NK-92 (cell line): Measurements from ENCODE around the gene RBCK1.
"Not testable (repeated sequence)": the region's sequence is repeated elsewhere in the genome, so short reads cannot be mapped to it uniquely, and the experiment has no call there.

Experiments used
- DNase-seq: peaks from one replicate; lab custom pipeline; 2025; ENCODE audit not compliant: unreplicated experiment; lab: John Stamatoyannopoulos, UW

The RBCK1 gene

GRCh38 chr20:375265-375889, 32.7 kb upstream of the RBCK1 start:
- DNase-seq, result no peak

GRCh38 chr20:376089-376488, 32.0 kb upstream of the RBCK1 start:
- DNase-seq, result no peak

GRCh38 chr20:376750-377149, 31.3 kb upstream of the RBCK1 start:
- no peak for DNase-seq

- not testable (repeated sequence) for DNase-seq
Observed at GRCh38 chr20:377578-377977, 30.5 kb upstream of the RBCK1 start.

- no peak for DNase-seq
Observed at GRCh38 chr20:378961-379336, 29.1 kb upstream of the RBCK1 start.

GRCh38 chr20:380763-381580, 27.1 kb upstream of the RBCK1 start:
- no peak for DNase-seq

- no peak for DNase-seq
Observed at GRCh38 chr20:381581-382290, 26.4 kb upstream of the RBCK1 start.

- no peak for DNase-seq
Observed at GRCh38 chr20:382291-383115, 25.6 kb upstream of the RBCK1 start.

- DNase-seq, result no peak
Observed at GRCh38 chr20:383889-384288, 24.2 kb upstream of the RBCK1 start.

GRCh38 chr20:384723-385122, 23.4 kb upstream of the RBCK1 start:
- no peak for DNase-seq

- DNase-seq, result no peak
Observed at GRCh38 chr20:385448-385847, 22.7 kb upstream of the RBCK1 start.

- DNase-seq, result not testable (repeated sequence)
Observed at GRCh38 chr20:386634-387033, 21.5 kb upstream of the RBCK1 start.

GRCh38 chr20:387520-387919, 20.6 kb upstream of the RBCK1 start:
- no peak for DNase-seq

- no peak for DNase-seq
Observed at GRCh38 chr20:388034-388994, 19.8 kb upstream of the RBCK1 start.

- DNase-seq, result no peak
Observed at GRCh38 chr20:389220-389619, 18.9 kb upstream of the RBCK1 start.

- DNase-seq, result no peak
Observed at GRCh38 chr20:391041-391711, 16.9 kb upstream of the RBCK1 start.

- not testable (repeated sequence) for DNase-seq
Observed at GRCh38 chr20:393296-393695, 14.8 kb upstream of the RBCK1 start.

GRCh38 chr20:396252-396618, 11.9 kb upstream of the RBCK1 start:
- DNase-seq, result no peak

GRCh38 chr20:396619-397431, 11.3 kb upstream of the RBCK1 start:
- no peak for DNase-seq
